Heart right ventricle (tissue), 16 donors: ENCODE measurements around the gene CTNND2. TPM values are rescaled to one million over a fixed set of nuclear protein-coding genes. Genes with fewer than 3 reads are reported as not detected.

Experiments
- ATAC-seq, 8 donors: fragments of 200-7000 bp; cut with Tn5 transposase; one replicate each; pipeline ENCODE4 v1.9.1; 2020; ENCODE audit warnings: mild to moderate bottlenecking in 8 of 8, moderate library complexity in 8 of 8, moderate number of reproducible peaks in 1 of 8
- DNase-seq, 2 donors: peaks; one replicate each; pipeline ENCODE4 v3.0.0-alpha.2; 2020
- H3K27ac ChIP-seq, 10 donors: fragments of 200-600 bp; sonication (generic) in 2 of 10; one replicate each; pipeline versions ENCODE4 v1.5.0 to v1.8.0; 2020 to 2022; ENCODE audit warnings: mild to moderate bottlenecking in 3 of 10
- H3K27me3 ChIP-seq, 7 donors: fragments of 200-600 bp; one replicate each; pipeline ENCODE4 v1.8.0; 2021 to 2022; ENCODE audit warnings: mild to moderate bottlenecking in 2 of 7
- H3K36me3 ChIP-seq, 9 donors: fragments of 200-600 bp; sonication (generic) in 1 of 9; one replicate each; pipeline versions ENCODE4 v1.5.0 to v1.8.0; 2020 to 2022; ENCODE audit warnings: mild to moderate bottlenecking in 2 of 9
- H3K4me1 ChIP-seq, 9 donors: fragments of 200-600 bp; sonication (generic) in 1 of 9; one replicate each; pipeline versions ENCODE4 v1.5.0 to v1.8.0; 2020 to 2022; ENCODE audit warnings: mild to moderate bottlenecking in 4 of 9
- H3K4me3 ChIP-seq, 10 donors: fragments of 200-600 bp; sonication (generic) in 2 of 10; one replicate each; pipeline versions ENCODE4 v1.5.0 to v1.8.0; 2020 to 2022; ENCODE audit warnings: mild to moderate bottlenecking in 7 of 10, moderate library complexity in 2 of 10
- H3K9me3 ChIP-seq, 11 donors: fragments of 200-600 bp in 10 of 11; sonication (generic) in 2 of 11; one replicate each; pipeline versions ENCODE4 v1.5.0 to v1.8.0; 2013 to 2022; ENCODE audit warnings: mild to moderate bottlenecking in 2 of 11, control low read depth in 1 of 11, moderate library complexity in 1 of 11
- WGBS, 2 donors: extraction: QIAGEN DNeasy Blood & Tissue Kit; methylation state at CpG; one replicate each; pipeline ENCODE4 v1.1.7; 2013; ENCODE audit warnings: inconsistent platforms in 1 of 2; 5-methylcytosine and 5-hydroxymethylcytosine counted together
- intact Hi-C, 10 donors: fragments of 100-400 bp; cut with DNase I; formaldehyde crosslinking; loops; one replicate each; pipeline versions ENCODE4 v1.11.1 to v1.14.2; 2022
- polyA plus RNA-seq, 2 donors: library from polyadenylated mRNA; stranded (reverse); fragments of 200-250 nt; gene quantifications; one replicate each; pipeline ENCODE4 v1.2.3, GENCODE V29; 2013
- total RNA-seq, 10 donors: library from RNA; stranded (reverse); fragmentation: NEBNext Ultra II Directional in 3 of 10; extraction: Animal tissue kit (Norgen Biotek cat#: 25700) in 3 of 10; gene quantifications; one replicate each; pipeline versions ENCODE4 v1.2.1 to v1.2.4, GENCODE V29; 2021 to 2023
- TF ChIP-seq, protein P1 (sequence below), 9 donors: fragments of 200-600 bp; sonication (generic) in 2 of 9; IDR thresholded peaks; one replicate each; pipeline versions ENCODE4 v1.5.0 to v1.8.0; 2021 to 2022; ENCODE audit warnings: antibody characterized with exemption in 9 of 9, mild to moderate bottlenecking in 5 of 9, moderate library complexity in 1 of 9
- donor health status: Arrhythmogenic right ventricular cardiomyopathy.
- donor health status: ischemic (EF 13 %, LVEDD 7.1; RV severe dilation, severe dysfunction).
- donor health status: healthy with polysubstance abuse.
- donor health status: DM: no; HTN: yes; CAD: no.
- donor health status: DM: no; HTN: no; CAD: no.
- donor health status: ischemic (EF 25% LVEDD 6.9; RV normal size, moderate dysfunction).
- donor health status: ischemic (EF 25% LVEDD 5.7; RV mildly dilated, moderate dysfunction).
- donor health status: healthy.
- donor health status: DM: yes; HTN: yes; CAD: no.
- donor health status: Ischemic cardiomyopathy.
- donor health status: ischemic (EF 35%, LVEDD 5.7; RV mildly dilated, moderate dysfunction).
- donor health status: nonischemic (EF 11% LVEDD 7.7; RV severe dilation, severe dysfunction).
- donor health status: DM: yes; HTN: yes; CAD: no.
- donor health status: PGD.
- donor health status: ischemic (EF 29% LVEDD 5.4; RV normal size, mild dysfunction).
- donor health status: nonischemic (EF 23%, LVEDD 6.1; RV moderate dilation, normal function).

CTNND2 gene
- total and polyA plus RNA-seq, 12 donors: 1.1 to 29.6 (median 9.9) TPM

DNA sequence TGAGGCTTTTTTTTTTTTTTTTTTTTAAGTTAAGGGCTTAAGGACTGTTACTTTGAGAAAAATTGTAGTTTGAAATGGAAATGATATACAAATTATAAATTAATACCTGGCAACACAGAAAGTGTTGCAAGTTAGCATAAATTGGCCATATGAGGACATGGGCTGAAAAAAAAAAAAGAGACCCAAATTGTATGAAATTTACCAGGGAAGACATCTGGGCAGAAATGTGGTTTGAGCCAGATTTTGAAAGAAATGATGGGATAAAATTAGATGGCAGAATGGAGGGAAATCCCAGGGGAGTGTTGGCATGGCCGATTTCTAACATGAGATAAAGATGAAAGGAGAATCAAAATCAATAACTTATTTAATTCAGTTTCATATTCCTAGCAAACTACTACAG, 472.1 kb downstream of the CTNND2 start:
- intact Hi-C loops: no loop called here
- ATAC-seq: no peak
- no peaks in the 10 kb centered on the region for H3K9me3 ChIP-seq
- WGBS, 2 donors: 63 to 84% methylated on average over 1 of the region's 1 CpG
- peaks cover 0 to 4% (median 0%) of the 10 kb centered on the region in 7 donors for H3K27me3 ChIP-seq
- no peak for DNase-seq
- H3K4me1 ChIP-seq: no peaks in the 10 kb centered on the region
- TF ChIP-seq, protein P1, sequence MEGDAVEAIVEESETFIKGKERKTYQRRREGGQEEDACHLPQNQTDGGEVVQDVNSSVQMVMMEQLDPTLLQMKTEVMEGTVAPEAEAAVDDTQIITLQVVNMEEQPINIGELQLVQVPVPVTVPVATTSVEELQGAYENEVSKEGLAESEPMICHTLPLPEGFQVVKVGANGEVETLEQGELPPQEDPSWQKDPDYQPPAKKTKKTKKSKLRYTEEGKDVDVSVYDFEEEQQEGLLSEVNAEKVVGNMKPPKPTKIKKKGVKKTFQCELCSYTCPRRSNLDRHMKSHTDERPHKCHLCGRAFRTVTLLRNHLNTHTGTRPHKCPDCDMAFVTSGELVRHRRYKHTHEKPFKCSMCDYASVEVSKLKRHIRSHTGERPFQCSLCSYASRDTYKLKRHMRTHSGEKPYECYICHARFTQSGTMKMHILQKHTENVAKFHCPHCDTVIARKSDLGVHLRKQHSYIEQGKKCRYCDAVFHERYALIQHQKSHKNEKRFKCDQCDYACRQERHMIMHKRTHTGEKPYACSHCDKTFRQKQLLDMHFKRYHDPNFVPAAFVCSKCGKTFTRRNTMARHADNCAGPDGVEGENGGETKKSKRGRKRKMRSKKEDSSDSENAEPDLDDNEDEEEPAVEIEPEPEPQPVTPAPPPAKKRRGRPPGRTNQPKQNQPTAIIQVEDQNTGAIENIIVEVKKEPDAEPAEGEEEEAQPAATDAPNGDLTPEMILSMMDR (IDR thresholded peaks at IDR 0.05): no peak
- no peak overlapping the region for H3K4me3 ChIP-seq
- H3K27ac ChIP-seq: no peak overlapping the region
- H3K36me3 ChIP-seq: no peaks in the 10 kb centered on the region

DNA sequence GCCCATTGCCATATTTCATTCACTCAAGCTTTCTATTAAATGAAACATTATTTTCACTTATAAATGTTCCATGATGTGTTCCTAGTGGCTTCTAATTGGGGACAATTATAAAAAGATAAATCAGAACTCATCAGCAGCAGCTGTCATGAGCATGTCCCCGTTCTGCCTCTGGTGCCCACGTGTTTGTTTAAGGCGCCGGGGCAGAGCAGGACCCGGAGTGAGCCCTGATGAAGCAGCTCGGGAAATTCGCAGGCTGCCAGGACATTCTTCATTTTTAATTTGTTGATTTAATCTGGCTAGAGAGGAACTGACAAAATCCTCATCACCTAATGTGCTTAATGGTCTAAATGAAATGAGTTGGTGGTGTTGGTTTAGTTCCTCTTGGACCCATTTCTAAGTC, 475.0 kb downstream of the CTNND2 start:
- H3K36me3 ChIP-seq: no peaks in the 10 kb centered on the region
- intact Hi-C loops: no loop called here
- no peak for DNase-seq
- H3K9me3 ChIP-seq: no peaks in the 10 kb centered on the region
- H3K4me3 ChIP-seq: no peak overlapping the region
- ATAC-seq: no peak
- WGBS, 2 donors: 75 to 87% methylated on average over 7 of the region's 7 CpGs
- peaks cover 0 to 4% (median 0%) of the 10 kb centered on the region in 7 donors for H3K27me3 ChIP-seq
- TF ChIP-seq, protein P1 (IDR thresholded peaks at IDR 0.05): no peak
- H3K27ac ChIP-seq: no peak overlapping the region
- no peaks in the 10 kb centered on the region for H3K4me1 ChIP-seq

DNA sequence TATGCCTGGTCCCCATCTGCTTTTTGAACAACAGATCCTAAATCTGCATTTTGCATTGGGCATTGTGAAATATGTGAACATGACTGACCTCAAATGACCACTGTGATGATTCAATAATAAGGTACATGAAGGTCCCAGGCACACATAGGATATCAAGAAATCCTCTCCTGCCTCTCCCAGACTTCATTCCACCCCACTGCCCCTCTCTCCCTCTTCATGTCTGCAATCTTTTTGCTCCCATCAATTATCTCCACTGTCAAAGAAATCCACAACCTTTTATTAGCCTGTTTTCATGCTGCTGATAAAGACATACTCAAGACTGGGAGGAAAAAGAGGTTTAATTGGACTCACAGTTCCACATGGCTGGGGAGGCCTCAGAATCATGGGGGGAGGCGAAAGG, 476.7 kb downstream of the CTNND2 start:
- TF ChIP-seq, protein P1 (IDR thresholded peaks at IDR 0.05): no peak
- Histone ChIP-seq H3K4me1 (no peaks in the 10 kb centered on the region), H3K27ac (no peak overlapping the region), H3K9me3 (no peaks in the 10 kb centered on the region), H3K36me3 (no peaks in the 10 kb centered on the region), H3K27me3 (peaks cover 0 to 4% (median 0%) of the 10 kb centered on the region in 7 donors), H3K4me3 (no peak overlapping the region)
- intact Hi-C loops: no loop called here
- ATAC-seq (no peak), DNase-seq (no peak)
- WGBS, 2 donors: 54 to 60% methylated on average over 1 of the region's 1 CpG

DNA sequence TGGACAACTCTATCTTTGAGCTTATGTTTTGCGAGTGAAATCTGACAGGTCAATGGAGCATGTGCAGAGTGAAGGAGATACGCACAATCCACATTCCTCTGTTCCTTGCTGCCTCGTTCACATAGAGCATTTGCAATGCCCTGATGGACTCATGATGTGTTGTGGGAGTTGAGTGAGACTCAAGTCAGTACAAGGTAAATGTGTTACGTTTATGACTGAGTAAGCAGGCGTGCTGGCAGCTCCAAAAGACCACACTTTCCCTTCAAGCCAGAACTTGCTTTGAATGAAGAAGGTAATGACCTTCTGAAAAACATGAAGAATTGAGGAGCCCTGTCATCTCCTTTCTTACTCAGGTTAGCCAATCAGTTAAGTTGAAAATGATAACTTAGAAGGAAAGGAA, 477.8 kb downstream of the CTNND2 start:
- 69% methylated on average over 5 of the region's 5 CpGs for WGBS, 2 donors
- DNase-seq: no peak
- intact Hi-C loops: no loop called here
- Histone ChIP-seq H3K27ac (no peak overlapping the region), H3K4me3 (no peak overlapping the region), H3K9me3 (no peaks in the 10 kb centered on the region), H3K36me3 (no peaks in the 10 kb centered on the region), H3K27me3 (peaks cover 0 to 3% (median 0%) of the 10 kb centered on the region in 7 donors), H3K4me1 (no peaks in the 10 kb centered on the region)
- TF ChIP-seq, protein P1 (IDR thresholded peaks at IDR 0.05): no peak
- no peak for ATAC-seq
